ENCODE data around the gene SNORC.

The SNORC gene

DNA sequence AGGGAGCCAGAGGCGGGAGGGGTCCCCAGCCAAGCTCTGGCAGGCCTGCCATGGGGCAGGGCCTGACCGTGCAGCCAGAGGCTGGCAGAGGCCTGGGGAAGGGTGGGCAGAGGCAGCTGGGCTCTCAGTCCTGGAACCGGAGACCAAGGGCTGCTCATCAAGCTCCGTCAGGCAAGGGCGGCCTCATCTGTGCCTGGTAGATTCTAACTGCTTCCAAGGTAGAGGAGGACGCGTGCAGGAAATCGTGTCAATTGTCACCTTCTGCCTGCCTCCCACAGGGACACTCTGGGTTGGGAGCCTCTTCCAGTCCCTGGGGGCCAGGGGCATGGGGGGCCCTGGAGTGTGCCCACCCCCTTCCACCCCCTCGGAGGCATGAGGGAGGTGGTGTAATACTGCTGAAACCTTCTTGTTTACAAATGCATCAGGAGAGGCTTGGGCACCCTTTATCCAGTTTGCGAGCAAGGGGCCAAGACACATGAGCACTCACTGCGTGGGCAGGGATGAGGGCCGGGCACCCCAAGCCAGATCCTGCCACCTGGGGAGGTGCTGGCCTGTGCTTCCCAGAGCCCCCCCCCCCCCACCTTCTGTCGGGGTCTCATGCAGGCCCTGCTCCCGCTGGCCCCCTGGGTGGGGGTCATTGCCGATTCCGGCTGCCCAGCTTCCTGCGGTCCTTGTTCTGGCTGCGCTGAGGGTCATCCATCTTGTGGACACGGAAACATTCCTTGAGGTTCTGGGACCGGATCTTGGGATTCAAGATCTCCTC, 9.0 kb downstream of the SNORC start:
- TF ChIP-seq, protein P1, sequence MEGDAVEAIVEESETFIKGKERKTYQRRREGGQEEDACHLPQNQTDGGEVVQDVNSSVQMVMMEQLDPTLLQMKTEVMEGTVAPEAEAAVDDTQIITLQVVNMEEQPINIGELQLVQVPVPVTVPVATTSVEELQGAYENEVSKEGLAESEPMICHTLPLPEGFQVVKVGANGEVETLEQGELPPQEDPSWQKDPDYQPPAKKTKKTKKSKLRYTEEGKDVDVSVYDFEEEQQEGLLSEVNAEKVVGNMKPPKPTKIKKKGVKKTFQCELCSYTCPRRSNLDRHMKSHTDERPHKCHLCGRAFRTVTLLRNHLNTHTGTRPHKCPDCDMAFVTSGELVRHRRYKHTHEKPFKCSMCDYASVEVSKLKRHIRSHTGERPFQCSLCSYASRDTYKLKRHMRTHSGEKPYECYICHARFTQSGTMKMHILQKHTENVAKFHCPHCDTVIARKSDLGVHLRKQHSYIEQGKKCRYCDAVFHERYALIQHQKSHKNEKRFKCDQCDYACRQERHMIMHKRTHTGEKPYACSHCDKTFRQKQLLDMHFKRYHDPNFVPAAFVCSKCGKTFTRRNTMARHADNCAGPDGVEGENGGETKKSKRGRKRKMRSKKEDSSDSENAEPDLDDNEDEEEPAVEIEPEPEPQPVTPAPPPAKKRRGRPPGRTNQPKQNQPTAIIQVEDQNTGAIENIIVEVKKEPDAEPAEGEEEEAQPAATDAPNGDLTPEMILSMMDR (IDR thresholded peaks at IDR 0.05; ENCODE audit: extremely low read depth, missing control alignments): no peak
- no peak for DNase-seq (ENCODE audit: low spot score)

DNA sequence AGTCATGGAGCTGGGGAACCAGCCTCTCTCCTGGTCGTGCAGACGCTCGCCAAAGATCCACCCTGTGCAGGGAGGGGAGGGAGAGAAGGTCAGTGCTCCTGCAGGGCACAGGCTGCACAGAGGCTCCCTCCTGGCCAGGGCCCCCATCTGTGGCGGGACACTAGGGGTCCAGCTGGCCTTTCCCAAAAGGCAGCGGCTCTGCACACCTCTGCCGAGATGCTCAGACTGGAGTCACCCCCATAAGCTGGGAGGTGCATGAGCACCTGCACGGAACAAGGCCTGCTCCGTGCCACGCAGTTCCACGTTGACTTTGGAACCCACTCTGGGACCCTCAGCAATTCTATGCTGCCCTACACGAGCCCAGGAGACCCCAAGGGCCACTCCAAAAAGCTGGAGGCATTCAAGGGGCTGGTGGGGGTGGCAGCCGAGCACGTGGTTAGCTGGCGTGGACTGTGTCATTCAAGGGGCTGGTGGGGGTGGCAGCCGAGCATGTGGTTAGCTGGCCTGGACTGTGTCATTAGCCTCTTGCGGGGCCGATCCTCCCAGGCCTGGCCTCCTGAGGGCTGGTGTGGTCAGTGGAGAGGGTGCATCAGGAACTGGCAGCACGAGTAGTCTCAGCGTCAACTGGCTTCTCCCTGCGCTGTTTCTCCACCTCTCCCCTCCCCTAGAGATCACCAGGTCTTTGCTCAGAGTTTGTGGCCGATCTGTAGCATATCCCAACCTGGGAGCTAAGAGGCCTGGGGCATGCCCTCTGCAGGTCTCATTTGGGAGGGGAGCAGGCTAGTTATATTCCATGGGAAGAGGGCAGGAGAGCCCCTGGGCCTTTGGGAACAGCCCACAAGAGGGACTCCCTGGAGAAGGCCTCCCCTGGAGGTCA, 9.8 kb downstream of the SNORC start:
- no peak for DNase-seq (ENCODE audit: low spot score)
- TF ChIP-seq, protein P1 (IDR thresholded peaks at IDR 0.05; ENCODE audit: extremely low read depth, missing control alignments): no peak

DNA sequence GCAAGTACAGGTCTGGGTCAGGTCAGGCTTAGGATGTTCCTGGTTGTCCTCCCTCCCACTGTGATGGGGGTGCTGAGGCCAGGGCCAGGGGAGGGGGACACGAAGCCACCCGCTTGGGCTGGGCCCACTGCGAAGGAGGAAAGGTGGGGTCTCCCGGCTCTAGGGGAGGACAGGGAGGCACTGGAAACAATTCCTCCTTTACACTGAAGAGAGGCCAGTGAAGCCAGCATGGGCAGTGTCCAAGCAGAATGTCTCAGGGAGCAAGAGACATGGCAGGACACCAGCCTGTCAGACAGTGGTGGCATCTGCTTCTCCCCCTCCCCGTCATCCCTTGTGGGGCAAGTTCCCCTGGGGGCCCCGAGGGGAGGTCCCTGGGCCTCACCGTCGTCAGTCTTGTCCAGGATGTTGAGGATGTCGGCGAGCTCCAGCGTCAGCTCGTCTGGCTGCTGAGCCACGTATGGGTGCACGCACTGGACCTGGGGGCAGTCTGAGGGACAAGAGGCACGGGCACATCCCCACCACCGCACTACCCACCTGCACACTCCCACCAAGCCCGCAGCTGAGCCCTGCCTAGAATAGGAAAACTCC, 10.8 kb downstream of the SNORC start:
- TF ChIP-seq, protein P1 (IDR thresholded peaks at IDR 0.05; ENCODE audit: extremely low read depth, missing control alignments): no peak
- no peak for DNase-seq (ENCODE audit: low spot score)

DNA sequence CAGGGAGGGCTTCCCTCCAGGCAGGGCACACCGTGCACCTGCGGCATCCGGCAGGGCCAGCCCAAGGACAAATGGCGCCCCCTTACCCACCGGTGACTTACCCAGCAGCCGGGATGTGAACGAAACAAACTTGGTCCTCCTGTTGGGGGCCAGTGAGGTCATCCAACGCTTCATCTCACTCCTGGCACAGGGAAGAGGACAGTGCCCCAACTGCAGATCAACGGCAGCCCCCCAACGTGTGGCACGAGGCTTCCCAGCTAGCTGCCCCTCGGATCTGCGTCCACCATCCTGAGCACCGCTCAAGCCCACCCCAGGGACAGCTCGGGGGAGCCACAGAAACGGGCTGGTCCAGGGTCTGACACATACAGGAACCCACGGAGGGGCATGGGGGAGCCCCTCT, 12.0 kb downstream of the SNORC start:
- TF ChIP-seq, protein P1 (IDR thresholded peaks at IDR 0.05; ENCODE audit: extremely low read depth, missing control alignments): no peak
- DNase-seq (ENCODE audit: low spot score): no peak

DNA sequence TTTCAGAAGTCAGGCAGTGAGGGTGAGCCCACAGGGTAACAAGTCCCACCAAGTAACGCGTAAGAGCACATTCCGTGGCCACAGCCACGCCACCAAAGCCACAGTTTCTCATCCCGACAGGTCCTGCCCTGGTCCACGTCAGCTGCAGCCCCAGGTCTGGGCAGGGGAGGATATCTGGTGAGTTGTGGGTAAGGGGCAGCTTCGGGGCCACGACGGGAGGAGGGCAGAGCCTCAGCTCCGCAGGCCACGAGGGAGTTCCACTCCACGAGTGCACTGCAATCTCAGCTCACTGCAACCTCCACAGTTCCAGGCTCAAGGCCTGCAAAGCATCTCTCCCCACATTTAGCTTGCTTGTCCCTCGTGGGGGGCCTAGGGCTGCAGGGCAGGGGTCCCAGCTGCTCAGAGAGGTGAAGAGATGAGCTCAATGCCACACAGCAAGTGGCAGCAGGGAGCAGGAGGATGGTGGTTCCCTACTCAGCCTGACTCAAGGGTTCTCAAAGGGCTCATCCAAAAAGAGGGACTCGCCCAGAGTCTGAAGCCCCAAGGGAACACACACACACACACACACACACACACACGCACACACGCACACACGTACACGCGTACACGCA, 12.5 kb downstream of the SNORC start:
- TF ChIP-seq, protein P1 (IDR thresholded peaks at IDR 0.05; ENCODE audit: extremely low read depth, missing control alignments): no peak
- DNase-seq (ENCODE audit: low spot score): no peak

DNA sequence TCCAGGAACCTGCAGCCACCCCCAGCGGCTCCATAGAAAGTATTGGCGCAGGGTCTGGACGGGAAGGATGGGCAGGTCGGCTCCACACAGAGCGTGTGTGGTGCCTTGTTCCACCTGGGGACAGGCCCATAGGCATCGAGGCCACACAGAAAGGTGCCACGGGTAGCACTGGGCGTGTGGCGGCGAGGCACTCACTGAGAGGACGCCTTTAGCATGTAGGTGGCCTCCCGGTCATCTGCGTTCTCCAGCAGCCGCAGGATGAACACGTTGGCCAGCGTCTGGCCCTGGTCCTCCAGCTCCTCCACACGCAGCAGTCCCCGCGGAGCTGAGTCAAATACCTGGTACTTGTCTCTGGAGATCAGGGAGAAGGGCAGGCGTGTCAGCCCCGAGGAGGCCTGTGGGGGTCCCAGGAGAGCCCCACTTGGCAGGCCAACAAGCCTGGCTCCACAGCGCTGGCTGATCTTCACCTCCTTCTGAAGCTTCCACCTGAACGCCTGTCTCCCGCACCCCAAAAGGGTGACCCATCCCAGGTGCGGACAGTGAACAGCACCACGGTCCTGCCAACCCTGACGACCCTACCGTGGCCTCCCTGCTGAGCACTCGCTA, 13.2 kb downstream of the SNORC start:
- DNase-seq (ENCODE audit: low spot score): no peak
- TF ChIP-seq, protein P1 (IDR thresholded peaks at IDR 0.05; ENCODE audit: extremely low read depth, missing control alignments): no peak
